Karpas-422 (cell line): ENCODE results near the gene ARHGEF1. TPM values are rescaled to one million over a fixed set of nuclear protein-coding genes. Genes with fewer than 3 reads are reported as not detected.

Experiments
- DNase-seq: peaks from one replicate; pipeline ENCODE4 v3.0.0-alpha.2; 2015
- H2AFZ ChIP-seq: fragments of 200-600 bp; sonication (generic); 2 replicates; pipeline ENCODE4 v1.6.1; 2014; ENCODE audit warnings: antibody characterized with exemption, low read length, mixed read lengths
- H3K27ac ChIP-seq: fragments of 200-600 bp; sonication (generic); 2 replicates; pipeline ENCODE4 v1.5.1; 2014; ENCODE audit warnings: mild to moderate bottlenecking, low read length, moderate library complexity
- H3K27me3 ChIP-seq: fragments of 200-600 bp; sonication (generic); 2 replicates; pipeline ENCODE4 v1.6.1; 2014; ENCODE audit warnings: low read length, mixed read lengths
- H3K36me3 ChIP-seq: fragments of 200-600 bp; sonication (generic); 2 replicates; pipeline ENCODE4 v1.6.1; 2014; ENCODE audit warnings: low read length, mixed read lengths; ENCODE audit not compliant: insufficient read depth
- H3K4me1 ChIP-seq: fragments of 200-600 bp; sonication (generic); 2 replicates; pipeline ENCODE4 v1.6.1; 2014; ENCODE audit warnings: mild to moderate bottlenecking, low read length, mixed read lengths
- H3K4me2 ChIP-seq: fragments of 200-600 bp; sonication (generic); 2 replicates; pipeline ENCODE4 v1.6.1; 2014; ENCODE audit warnings: low read length, low read depth, mild to moderate bottlenecking; ENCODE audit not compliant: poor library complexity, severe bottlenecking
- H3K4me3 ChIP-seq: fragments of 200-600 bp; sonication (generic); 2 replicates; pipeline ENCODE4 v1.5.1; 2014; ENCODE audit warnings: mild to moderate bottlenecking, antibody characterized with exemption, low read length, mixed read lengths
- H3K79me2 ChIP-seq: fragments of 200-600 bp; sonication (generic); 2 replicates; pipeline ENCODE4 v1.6.1; 2014; ENCODE audit warnings: mild to moderate bottlenecking, low read length, mixed read lengths
- H3K9ac ChIP-seq: fragments of 200-600 bp; sonication (generic); 2 replicates; pipeline ENCODE4 v1.6.0; 2014; ENCODE audit warnings: low read length
- H3K9me2 ChIP-seq: fragments of 200-600 bp; sonication (generic), shearing (Covaris generic); replicated peaks from 2 replicates; pipeline ENCODE4 v1.6.0; 2014; ENCODE audit warnings: mild to moderate bottlenecking, low read length, moderate library complexity; ENCODE audit not compliant: insufficient read depth
- H3K9me3 ChIP-seq: fragments of 300-700, 200-600 bp; sonication (generic); 2 replicates; pipeline ENCODE4 v1.6.1; 2014; ENCODE audit warnings: low read length, mixed read lengths
- H4K20me1 ChIP-seq: fragments of 200-600 bp; sonication (generic); 2 replicates; pipeline ENCODE4 v1.6.1; 2014; ENCODE audit warnings: mild to moderate bottlenecking, antibody characterized with exemption, low read length, low read depth; ENCODE audit not compliant: insufficient read depth
- total RNA-seq: library from RNA; depleted of rRNA; stranded (reverse); fragments of >200 nt; shearing (Covaris generic); gene quantifications from 2 replicates; pipeline ENCODE4 v1.2.3, GENCODE V29; 2014; ENCODE audit warnings: low replicate concordance

Gene ARHGEF1
- total RNA-seq, 1 experiment from 2014 or later: 137 TPM

GRCh38 chr19:41866284-41866683 lies 16.7 kb upstream of the ARHGEF1 start:
- peaks cover 39% of the 10 kb centered on the region for H3K4me1 ChIP-seq
- peaks cover 70% of the 10 kb centered on the region for H3K36me3 ChIP-seq
- H3K27me3 ChIP-seq: no peaks in the 10 kb centered on the region
- no peaks in the 10 kb centered on the region for H3K9me2 ChIP-seq
- no peak overlapping the region for H3K9ac ChIP-seq
- no peak overlapping the region for H3K4me3 ChIP-seq
- H2AFZ ChIP-seq: no peak overlapping the region
- no peaks in the 10 kb centered on the region for H3K9me3 ChIP-seq
- DNase-seq: no peak
- no peak overlapping the region for H3K27ac ChIP-seq
- H3K4me2 ChIP-seq: no peak overlapping the region
- peaks cover 50% of the 10 kb centered on the region; the same call in 1 of the 2 replicates for H4K20me1 ChIP-seq
- H3K79me2 ChIP-seq: peaks cover 32% of the 10 kb centered on the region

- H3K27ac ChIP-seq: no peak overlapping the region
- H3K79me2 ChIP-seq: peaks cover 12% of the 10 kb centered on the region
- no peak overlapping the region for H3K9ac ChIP-seq
- peaks cover 18% of the 10 kb centered on the region for H3K4me1 ChIP-seq
- DNase-seq: no peak
- peaks cover 55% of the 10 kb centered on the region for H3K36me3 ChIP-seq
- no peak overlapping the region for H3K4me2 ChIP-seq
- no peaks in the 10 kb centered on the region for H3K27me3 ChIP-seq
- H3K9me2 ChIP-seq: no peaks in the 10 kb centered on the region
- H2AFZ ChIP-seq: no peak overlapping the region
- H3K9me3 ChIP-seq: no peaks in the 10 kb centered on the region
- peaks cover 31% of the 10 kb centered on the region; the same call in 1 of the 2 replicates for H4K20me1 ChIP-seq
- no peak overlapping the region for H3K4me3 ChIP-seq
Measured at GRCh38 chr19:41868120-41868988, 14.6 kb upstream of the ARHGEF1 start.

- H3K27me3 ChIP-seq: no peaks in the 10 kb centered on the region
- peaks cover 51% of the 10 kb centered on the region for H3K36me3 ChIP-seq
- no peak overlapping the region for H3K4me2 ChIP-seq
- H2AFZ ChIP-seq: no peak overlapping the region
- DNase-seq: no peak
- H3K27ac ChIP-seq: no peak overlapping the region
- H3K9me2 ChIP-seq: no peaks in the 10 kb centered on the region
- H3K79me2 ChIP-seq: peaks cover 9% of the 10 kb centered on the region
- no peaks in the 10 kb centered on the region for H3K9me3 ChIP-seq
- no peak overlapping the region for H3K9ac ChIP-seq
- H3K4me1 ChIP-seq: peaks cover 16% of the 10 kb centered on the region
- H4K20me1 ChIP-seq: peaks cover 29% of the 10 kb centered on the region; the same call in 1 of the 2 replicates
- no peak overlapping the region for H3K4me3 ChIP-seq
Measured at GRCh38 chr19:41868989-41869300, 14.0 kb upstream of the ARHGEF1 start.

- peaks cover 45% of the 10 kb centered on the region for H3K36me3 ChIP-seq
- H3K9ac ChIP-seq: no peak overlapping the region
- peaks cover 24% of the 10 kb centered on the region; the same call in 1 of the 2 replicates for H4K20me1 ChIP-seq
- no peak overlapping the region for H3K4me3 ChIP-seq
- H3K79me2 ChIP-seq: peaks cover 5% of the 10 kb centered on the region
- H2AFZ ChIP-seq: no peak overlapping the region
- H3K27ac ChIP-seq: no peak overlapping the region
- no peaks in the 10 kb centered on the region for H3K27me3 ChIP-seq
- no peaks in the 10 kb centered on the region for H3K9me2 ChIP-seq
- no peak overlapping the region for H3K4me2 ChIP-seq
- no peaks in the 10 kb centered on the region for H3K9me3 ChIP-seq
- no peak for DNase-seq
- peaks cover 11% of the 10 kb centered on the region; the same call in 1 of the 2 replicates for H3K4me1 ChIP-seq
Measured at GRCh38 chr19:41869374-41869955, 13.5 kb upstream of the ARHGEF1 start.

- no peak overlapping the region for H3K27ac ChIP-seq
- peaks cover 38% of the 10 kb centered on the region for H3K36me3 ChIP-seq
- H3K9ac ChIP-seq: no peak overlapping the region
- H2AFZ ChIP-seq: no peak overlapping the region
- no peaks in the 10 kb centered on the region for H3K27me3 ChIP-seq
- H3K4me1 ChIP-seq: peaks cover 11% of the 10 kb centered on the region
- peaks cover 15% of the 10 kb centered on the region; the same call in 1 of the 2 replicates for H4K20me1 ChIP-seq
- H3K79me2 ChIP-seq: no peaks in the 10 kb centered on the region
- no peaks in the 10 kb centered on the region for H3K9me2 ChIP-seq
- H3K9me3 ChIP-seq: no peaks in the 10 kb centered on the region
- H3K4me3 ChIP-seq: no peak overlapping the region
- no peak overlapping the region for H3K4me2 ChIP-seq
- no peak for DNase-seq
Measured at GRCh38 chr19:41870401-41870873, 12.5 kb upstream of the ARHGEF1 start.

- H4K20me1 ChIP-seq: peaks cover 11% of the 10 kb centered on the region; the same call in 1 of the 2 replicates
- H3K4me3 ChIP-seq: no peak overlapping the region
- no peak overlapping the region for H3K9ac ChIP-seq
- no peak overlapping the region for H2AFZ ChIP-seq
- peak; percentile 62 for DNase-seq
- H3K27me3 ChIP-seq: no peaks in the 10 kb centered on the region
- H3K27ac ChIP-seq: peak overlapping the region; percentile 48
- H3K79me2 ChIP-seq: no peaks in the 10 kb centered on the region
- H3K9me2 ChIP-seq: no peaks in the 10 kb centered on the region
- H3K4me2 ChIP-seq: no peak overlapping the region
- no peaks in the 10 kb centered on the region for H3K9me3 ChIP-seq
- peaks cover 37% of the 10 kb centered on the region for H3K36me3 ChIP-seq
- peaks cover 24% of the 10 kb centered on the region for H3K4me1 ChIP-seq
Measured at GRCh38 chr19:41871573-41872383, 11.2 kb upstream of the ARHGEF1 start.

- Histone ChIP-seq H3K9ac (no peak overlapping the region), H3K27ac (peak overlapping the region; percentile 48), H3K9me2 (no peaks in the 10 kb centered on the region), H3K4me3 (no peak overlapping the region), H3K4me1 (peaks cover 28% of the 10 kb centered on the region), H4K20me1 (peaks cover 11% of the 10 kb centered on the region; the same call in 1 of the 2 replicates), H2AFZ (no peak overlapping the region), H3K27me3 (no peaks in the 10 kb centered on the region), H3K9me3 (no peaks in the 10 kb centered on the region), H3K4me2 (no peak overlapping the region), H3K36me3 (peaks cover 37% of the 10 kb centered on the region), H3K79me2 (peaks cover 2% of the 10 kb centered on the region)
- peak; percentile 66 for DNase-seq
Measured at GRCh38 chr19:41872384-41872774, 10.6 kb upstream of the ARHGEF1 start.
